HCT116 (cell line): ENCODE data around the gene GRIA4.

Experiments used
- EZH2 ChIP-seq: fragments of 200-600 bp; sonication (generic); IDR thresholded peaks from 2 replicates; pipeline ENCODE4 v1.6.1; 2017; ENCODE audit warnings: antibody characterized with exemption, mixed run types
- EZH2phosphoT487 ChIP-seq: fragments of 200-600 bp; IDR thresholded peaks from 2 replicates; pipeline ENCODE4 v1.6.1; 2018; ENCODE audit warnings: antibody characterized with exemption, borderline replicate concordance
- JUND ChIP-seq: IDR thresholded peaks from 2 replicates; pipeline ENCODE4 v1.6.1; 2012
- MAX ChIP-seq: IDR thresholded peaks from 2 replicates; pipeline ENCODE4 v1.6.1; 2012
- POLR2A ChIP-seq: IDR thresholded peaks from 2 replicates; pipeline ENCODE4 v1.7.0; 2011; ENCODE audit warnings: borderline replicate concordance; ENCODE audit not compliant: insufficient read depth, insufficient read length; ENCODE audit errors: extremely low read depth
- POLR2AphosphoS5 ChIP-seq: IDR thresholded peaks from 2 replicates; pipeline ENCODE4 v1.6.1; 2011; ENCODE audit warnings: mild to moderate bottlenecking, low read depth, low read length, moderate library complexity
- SIN3A ChIP-seq: IDR thresholded peaks from 2 replicates; pipeline ENCODE4 v1.6.1; 2012; ENCODE audit warnings: low read depth
- YY1 ChIP-seq: IDR thresholded peaks from 2 replicates; pipeline ENCODE4 v1.6.1; 2011; ENCODE audit warnings: low read length, low read depth, moderate library complexity, mild to moderate bottlenecking; ENCODE audit not compliant: insufficient replicate concordance; ENCODE audit errors: extremely low read depth
- TF ChIP-seq, protein P1 (sequence below): IDR thresholded peaks from 2 replicates; pipeline ENCODE4 v1.6.1; 2012; ENCODE audit warnings: low read depth
- TF ChIP-seq, protein P2 (sequence below), 3 experiments: fragments of 200-600 bp in 1 of 3; sonication (generic) in 1 of 3; IDR thresholded peaks in 2 of 3; conservative IDR thresholded peaks in 1 of 3; 2 replicates each; pipeline ENCODE4 v1.5.1; 2012 to 2017; ENCODE audit warnings: low read depth in 2 of 3, low read length in 2 of 3, antibody characterized with exemption in 1 of 3, borderline replicate concordance in 1 of 3, control low read depth in 1 of 3, mild to moderate bottlenecking in 1 of 3, mixed read lengths in 1 of 3, mixed run types in 1 of 3, moderate library complexity in 1 of 3; ENCODE audit not compliant: insufficient read depth in 1 of 3

- TF ChIP-seq EZH2, result no peak
- TF ChIP-seq EZH2phosphoT487, result no peak
- TF ChIP-seq, protein P1, sequence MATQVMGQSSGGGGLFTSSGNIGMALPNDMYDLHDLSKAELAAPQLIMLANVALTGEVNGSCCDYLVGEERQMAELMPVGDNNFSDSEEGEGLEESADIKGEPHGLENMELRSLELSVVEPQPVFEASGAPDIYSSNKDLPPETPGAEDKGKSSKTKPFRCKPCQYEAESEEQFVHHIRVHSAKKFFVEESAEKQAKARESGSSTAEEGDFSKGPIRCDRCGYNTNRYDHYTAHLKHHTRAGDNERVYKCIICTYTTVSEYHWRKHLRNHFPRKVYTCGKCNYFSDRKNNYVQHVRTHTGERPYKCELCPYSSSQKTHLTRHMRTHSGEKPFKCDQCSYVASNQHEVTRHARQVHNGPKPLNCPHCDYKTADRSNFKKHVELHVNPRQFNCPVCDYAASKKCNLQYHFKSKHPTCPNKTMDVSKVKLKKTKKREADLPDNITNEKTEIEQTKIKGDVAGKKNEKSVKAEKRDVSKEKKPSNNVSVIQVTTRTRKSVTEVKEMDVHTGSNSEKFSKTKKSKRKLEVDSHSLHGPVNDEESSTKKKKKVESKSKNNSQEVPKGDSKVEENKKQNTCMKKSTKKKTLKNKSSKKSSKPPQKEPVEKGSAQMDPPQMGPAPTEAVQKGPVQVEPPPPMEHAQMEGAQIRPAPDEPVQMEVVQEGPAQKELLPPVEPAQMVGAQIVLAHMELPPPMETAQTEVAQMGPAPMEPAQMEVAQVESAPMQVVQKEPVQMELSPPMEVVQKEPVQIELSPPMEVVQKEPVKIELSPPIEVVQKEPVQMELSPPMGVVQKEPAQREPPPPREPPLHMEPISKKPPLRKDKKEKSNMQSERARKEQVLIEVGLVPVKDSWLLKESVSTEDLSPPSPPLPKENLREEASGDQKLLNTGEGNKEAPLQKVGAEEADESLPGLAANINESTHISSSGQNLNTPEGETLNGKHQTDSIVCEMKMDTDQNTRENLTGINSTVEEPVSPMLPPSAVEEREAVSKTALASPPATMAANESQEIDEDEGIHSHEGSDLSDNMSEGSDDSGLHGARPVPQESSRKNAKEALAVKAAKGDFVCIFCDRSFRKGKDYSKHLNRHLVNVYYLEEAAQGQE, result no peak
- TF ChIP-seq MAX, result no peak
- TF ChIP-seq, protein P2, sequence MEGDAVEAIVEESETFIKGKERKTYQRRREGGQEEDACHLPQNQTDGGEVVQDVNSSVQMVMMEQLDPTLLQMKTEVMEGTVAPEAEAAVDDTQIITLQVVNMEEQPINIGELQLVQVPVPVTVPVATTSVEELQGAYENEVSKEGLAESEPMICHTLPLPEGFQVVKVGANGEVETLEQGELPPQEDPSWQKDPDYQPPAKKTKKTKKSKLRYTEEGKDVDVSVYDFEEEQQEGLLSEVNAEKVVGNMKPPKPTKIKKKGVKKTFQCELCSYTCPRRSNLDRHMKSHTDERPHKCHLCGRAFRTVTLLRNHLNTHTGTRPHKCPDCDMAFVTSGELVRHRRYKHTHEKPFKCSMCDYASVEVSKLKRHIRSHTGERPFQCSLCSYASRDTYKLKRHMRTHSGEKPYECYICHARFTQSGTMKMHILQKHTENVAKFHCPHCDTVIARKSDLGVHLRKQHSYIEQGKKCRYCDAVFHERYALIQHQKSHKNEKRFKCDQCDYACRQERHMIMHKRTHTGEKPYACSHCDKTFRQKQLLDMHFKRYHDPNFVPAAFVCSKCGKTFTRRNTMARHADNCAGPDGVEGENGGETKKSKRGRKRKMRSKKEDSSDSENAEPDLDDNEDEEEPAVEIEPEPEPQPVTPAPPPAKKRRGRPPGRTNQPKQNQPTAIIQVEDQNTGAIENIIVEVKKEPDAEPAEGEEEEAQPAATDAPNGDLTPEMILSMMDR (IDR thresholded peaks at IDR 0.05 in 2 of 3, conservative IDR thresholded peaks at IDR 0.05 in 1 of 3; ENCODE audit: borderline replicate concordance in 1 of 3, insufficient read depth in 1 of 3, low read depth in 2 of 3, low read length in 2 of 3), result no peak
- no peak for TF ChIP-seq POLR2A
- no peak for TF ChIP-seq JUND
- no peak for TF ChIP-seq YY1
- TF ChIP-seq SIN3A, result no peak
- TF ChIP-seq POLR2AphosphoS5, result no peak
Observed at GRCh38 chr11:105701098-105701497, 91.2 kb downstream of the GRIA4 start.
